ENCODE measurements around the gene GON4L.

- TF ChIP-seq CTCF (optimal IDR thresholded peaks at IDR 0.05 in 1 of 3, IDR thresholded peaks at IDR 0.05 in 1 of 3, conservative IDR thresholded peaks at IDR 0.05 in 1 of 3; ENCODE audit: extremely low read depth in 1 of 3, insufficient read depth in 2 of 3, low read length in 3 of 3) (no peak), EZH2 (IDR thresholded peaks at IDR 0.05; ENCODE audit: low read length) (no peak)
These were observed 25.6 kb downstream of the GON4L start for GRCh38 chr1:155831279-155831976.
